ENCODE data around the gene LYRM1. TPM values are rescaled to one million over a fixed set of nuclear protein-coding genes. Genes with fewer than 3 reads are reported as not detected.
"Not testable (repeated sequence)": the region's sequence is repeated elsewhere in the genome, so short reads cannot be mapped to it uniquely, and the experiment has no call there.

The LYRM1 gene
- total RNA-seq, 1 donor from 2014 or later, result 33.9 TPM

- DNase-seq (ENCODE audit: low spot score), result no peak
- ATAC-seq, result no peak
These were observed 70.8 kb downstream of the LYRM1 start for GRCh38 chr16:20971401-20971800.

DNA sequence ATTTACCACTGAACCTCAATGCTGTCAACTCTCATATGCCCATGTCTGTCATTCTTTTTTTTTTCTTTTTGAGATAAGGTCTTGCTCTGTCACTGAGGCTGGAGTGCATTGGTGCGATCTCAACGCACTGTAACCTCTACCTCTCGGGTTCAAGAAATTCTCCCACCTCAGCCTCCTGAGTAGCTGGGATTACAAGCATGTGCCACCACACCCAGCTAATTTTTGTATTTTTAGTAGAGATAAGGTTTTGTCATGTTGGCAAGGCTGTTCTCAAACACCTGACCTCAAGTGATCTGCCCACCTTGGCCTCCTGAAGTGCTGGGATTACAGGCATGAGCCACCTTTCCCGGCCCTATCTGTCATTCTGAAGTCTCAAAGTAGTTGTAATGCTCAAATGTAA is 72.6 kb downstream of the LYRM1 start:
- DNase-seq (ENCODE audit: low spot score); ATAC-seq: not testable (repeated sequence)

Other genes with a start within 250 kb of the LYRM1 start
- gene ACSM1, start 203.1 kb upstream of the LYRM1 start, total RNA-seq, result 14.2 TPM
- 13.1 TPM for gene THUMPD1, start 159.0 kb upstream of the LYRM1 start, total RNA-seq
- gene ACSM3, start 136.8 kb upstream of the LYRM1 start, total RNA-seq, result 70.8 TPM
- 15.6 TPM for gene ERI2, start 94.3 kb upstream of the LYRM1 start, total RNA-seq
- 1.7 TPM for gene REXO5, start 94.2 kb upstream of the LYRM1 start, total RNA-seq
- gene DCUN1D3, start 413 bp upstream of the LYRM1 start, total RNA-seq, result 15.0 TPM